HG03135 (cell line): ENCODE measurements around the gene UNKL.
A peak's percentile ranks its signal among the peaks of the same experiment; 100 is the strongest.

Experiments used
- ATAC-seq: cut with Tn5 transposase; IDR thresholded peaks from one replicate; pipeline ENCODE4 v1.9.1; 2021; ENCODE audit warnings: mild to moderate bottlenecking, moderate library complexity; ENCODE audit not compliant: unreplicated experiment

Gene UNKL

GRCh38 chr16:1432388-1433262, 18.1 kb upstream of the UNKL start:
- ATAC-seq, result no peak

- ATAC-seq, result no peak
Measured at GRCh38 chr16:1431497-1432270, 17.2 kb upstream of the UNKL start.

GRCh38 chr16:1430759-1431496, 16.4 kb upstream of the UNKL start, which contains the start of gene PERCC1:
PERCC1 (plus strand) TSS chr16:1431078; CDS start chr16:1432594, 1,516 bp downstream.
- no peak for ATAC-seq

- ATAC-seq, result no peak
Measured at GRCh38 chr16:1430214-1430758, 15.8 kb upstream of the UNKL start.

GRCh38 chr16:1429631-1430030, 15.1 kb upstream of the UNKL start:
- ATAC-seq, result no peak

- no peak for ATAC-seq
Measured at GRCh38 chr16:1429012-1429411, 14.5 kb upstream of the UNKL start.

GRCh38 chr16:1428511-1428910, 14.0 kb upstream of the UNKL start:
- ATAC-seq, result no peak

GRCh38 chr16:1427473-1428461, 13.3 kb upstream of the UNKL start:
- no peak for ATAC-seq

- ATAC-seq, result no peak
Measured at GRCh38 chr16:1426734-1427471, 12.4 kb upstream of the UNKL start.

- no peak for ATAC-seq
Measured at GRCh38 chr16:1425616-1426370, 11.3 kb upstream of the UNKL start.

GRCh38 chr16:1424028-1424427, 9.5 kb upstream of the UNKL start:
- ATAC-seq, result no peak

GRCh38 chr16:1422076-1422475, 7.6 kb upstream of the UNKL start:
- no peak for ATAC-seq

GRCh38 chr16:1420111-1420539, 5.6 kb upstream of the UNKL start:
- ATAC-seq, result peak; percentile 13

- no peak for ATAC-seq
Measured at GRCh38 chr16:1416521-1416941, 2.0 kb upstream of the UNKL start.

- ATAC-seq, result no peak
Measured at GRCh38 chr16:1413684-1414531, 596 bp downstream of the UNKL start.

GRCh38 chr16:1412847-1413246, 1.7 kb downstream of the UNKL start:
- ATAC-seq, result no peak

GRCh38 chr16:1408171-1408837, 6.2 kb downstream of the UNKL start:
- peak; percentile 81 for ATAC-seq
